ENCODE measurements around the gene ALAD.
"Not testable (repeated sequence)": the region's sequence is repeated elsewhere in the genome, so short reads cannot be mapped to it uniquely, and the experiment has no call there.

Gene ALAD

DNA sequence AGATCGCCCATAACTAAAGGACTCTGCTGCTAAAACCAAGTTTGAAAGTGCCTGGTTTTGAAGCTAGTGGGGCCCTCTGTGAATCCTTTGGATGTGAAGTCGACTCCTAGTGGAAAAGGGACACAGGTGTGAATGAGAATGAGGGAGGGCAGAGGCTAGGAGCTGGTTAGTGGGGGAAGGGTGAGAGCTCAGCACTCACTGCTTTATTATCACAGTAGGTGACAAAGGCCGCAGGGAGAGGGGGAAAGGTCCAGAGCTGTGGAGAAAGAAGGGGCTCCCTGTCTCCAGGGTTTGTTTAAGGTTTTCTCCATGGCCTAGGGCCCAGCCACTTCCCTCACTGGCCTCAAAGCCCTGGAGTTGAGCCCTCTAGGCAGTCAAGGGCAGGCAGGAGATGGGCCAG is 27.8 kb downstream of the ALAD start:
- DNase-seq (ENCODE audit: low read depth), result no peak

DNA sequence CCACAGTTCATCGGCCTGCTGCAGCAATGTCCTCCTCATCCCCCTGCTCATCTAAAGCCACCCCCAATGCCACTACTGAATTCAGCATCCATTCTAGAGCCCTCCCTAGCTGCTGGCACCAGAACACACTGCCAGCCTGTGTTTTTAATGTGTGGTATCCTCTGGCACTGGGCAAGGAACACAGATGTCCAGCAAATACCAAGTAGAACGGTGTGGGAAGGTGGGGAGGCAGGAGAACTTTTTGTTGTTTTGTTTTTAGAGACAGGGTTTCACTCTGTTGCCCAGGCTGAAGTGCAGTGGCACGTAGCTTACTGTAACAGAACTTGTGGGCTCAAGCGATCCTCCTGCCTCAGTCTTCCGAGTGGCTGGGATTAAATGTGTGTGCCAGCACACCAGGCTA is 29.0 kb downstream of the ALAD start:
- no peak for DNase-seq (ENCODE audit: low read depth)

DNA sequence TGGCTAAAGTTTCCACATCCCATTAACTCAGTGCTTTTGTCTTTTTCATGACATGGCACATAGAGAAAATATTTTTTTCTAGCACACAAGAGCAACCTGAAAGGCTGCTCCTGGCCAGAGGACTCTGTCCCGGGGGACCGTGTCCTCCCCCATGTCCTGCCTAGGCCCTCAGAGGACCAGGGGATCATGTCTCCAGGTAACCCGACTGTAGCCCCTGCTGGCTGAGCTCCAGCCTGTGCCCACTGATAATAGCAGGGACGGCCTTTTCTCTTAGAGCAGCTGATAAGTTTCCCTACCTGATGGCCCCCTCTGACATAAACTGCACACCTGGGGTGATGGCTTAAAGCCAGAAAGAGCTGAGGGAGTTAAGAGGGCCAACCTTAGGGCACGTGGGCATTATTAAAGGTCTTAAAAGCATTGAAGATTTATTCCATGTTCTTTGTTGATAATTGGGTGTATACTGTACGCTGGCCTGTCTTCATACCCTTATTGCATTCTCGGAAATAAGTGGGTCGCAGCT is 30.2 kb downstream of the ALAD start:
- DNase-seq (ENCODE audit: low read depth), result no peak

DNA sequence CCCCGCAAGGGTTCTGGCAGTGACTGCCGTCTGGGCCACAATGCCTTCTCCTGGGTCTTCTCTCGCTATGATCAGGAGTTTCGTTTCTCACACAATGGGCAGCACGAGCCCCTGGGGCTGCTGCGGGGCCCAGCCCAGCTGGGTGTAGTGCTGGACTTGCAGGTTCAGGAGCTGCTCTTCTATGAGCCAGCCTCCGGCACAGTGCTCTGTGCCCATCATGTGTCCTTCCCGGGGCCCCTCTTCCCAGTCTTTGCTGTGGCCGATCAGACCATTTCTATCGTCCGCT is 31.3 kb downstream of the ALAD start:
- no peak for DNase-seq (ENCODE audit: low read depth)

GRCh38 chr9:113368982-113369854 is 31.9 kb downstream of the ALAD start:
- no peak for DNase-seq (ENCODE audit: low read depth)

DNA sequence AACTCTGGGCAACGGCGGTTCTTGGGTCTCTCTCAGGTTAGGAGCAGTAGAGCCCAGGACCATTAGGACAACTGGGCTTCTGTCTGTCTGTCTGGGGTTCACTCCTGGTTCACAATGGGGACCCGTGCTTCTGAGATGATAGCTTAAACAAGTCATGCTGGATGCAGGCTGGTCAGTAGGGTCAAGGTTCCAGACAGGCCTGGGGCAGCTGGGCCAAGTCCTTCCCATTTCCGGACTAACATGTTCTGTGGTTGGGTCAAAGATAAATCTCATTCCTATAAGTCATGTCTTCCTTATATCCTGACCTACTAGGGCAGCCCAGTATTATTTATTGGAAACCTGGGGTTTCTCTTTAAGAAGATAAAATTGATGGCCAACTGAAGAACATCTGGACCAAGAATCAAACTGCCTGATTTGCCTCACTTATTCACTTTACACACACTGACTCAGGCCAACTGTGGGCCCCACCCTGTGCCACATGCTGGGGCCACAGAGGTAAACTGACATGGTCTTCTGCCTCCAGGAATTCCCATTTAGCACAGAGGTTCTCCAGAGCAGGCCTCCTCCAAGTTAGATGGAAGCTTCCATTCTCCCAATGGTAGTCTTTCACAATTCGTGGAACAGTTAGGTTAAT is 32.6 kb downstream of the ALAD start:
- no peak for DNase-seq (ENCODE audit: low read depth)

DNA sequence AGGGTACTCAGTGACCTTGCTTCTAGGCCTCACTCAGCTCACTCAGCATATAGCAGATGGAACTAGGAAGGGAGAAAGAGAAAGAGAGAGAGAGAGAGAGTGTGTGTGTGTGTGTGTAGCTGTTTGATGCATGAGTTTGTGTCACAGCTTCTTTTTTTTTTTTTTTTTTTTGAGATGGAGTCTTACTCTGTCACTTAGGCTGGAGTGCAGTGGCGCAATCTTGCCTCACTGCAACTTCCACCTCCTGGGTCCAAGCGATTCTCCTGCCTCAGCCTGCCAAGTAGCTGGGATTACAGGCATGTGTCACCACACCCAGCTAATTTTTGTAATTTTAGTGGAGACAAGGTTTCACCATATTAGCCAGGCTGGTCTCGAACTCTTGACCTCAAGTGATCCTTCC is 35.4 kb downstream of the ALAD start:
- DNase-seq (ENCODE audit: low read depth), result not testable (repeated sequence)

DNA sequence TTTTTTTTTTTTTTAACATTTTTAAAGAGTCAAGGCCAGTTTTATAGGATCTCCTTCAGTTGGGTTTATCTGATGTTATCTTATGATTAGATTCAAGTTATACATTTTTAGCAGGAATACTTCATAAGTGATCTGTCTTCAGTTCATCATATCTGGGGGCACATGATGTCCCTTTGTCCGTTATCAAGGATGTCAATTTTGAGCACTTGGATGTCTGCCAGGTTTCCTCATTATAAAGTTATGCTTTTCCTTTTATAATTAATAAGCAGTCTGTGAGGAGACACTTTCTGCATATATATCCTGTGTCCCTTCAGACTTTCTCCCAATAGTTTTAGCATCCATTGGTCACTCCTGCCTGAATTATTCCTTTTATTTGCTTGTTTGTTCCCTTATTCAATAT is 36.1 kb downstream of the ALAD start:
- no peak for DNase-seq (ENCODE audit: low read depth)

DNA sequence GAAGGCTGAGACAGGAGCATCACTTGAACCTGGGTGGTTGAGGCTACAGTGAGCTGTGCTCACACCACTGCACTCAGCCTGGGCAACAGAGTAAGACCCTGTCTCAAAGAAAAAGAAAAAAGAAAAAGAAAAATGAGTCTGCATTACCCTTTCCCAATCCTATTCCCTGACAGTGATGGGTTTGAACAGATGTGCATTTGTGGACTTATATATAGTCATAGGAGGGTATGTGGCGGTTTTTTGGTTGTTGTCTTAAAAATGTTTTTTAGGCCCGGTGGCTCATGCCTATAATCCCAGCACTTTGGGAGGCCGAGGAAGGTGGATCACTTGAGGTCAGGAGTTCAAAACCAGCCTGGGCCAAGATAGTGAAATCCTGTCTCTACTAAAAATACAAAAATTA is 37.7 kb downstream of the ALAD start:
- DNase-seq (ENCODE audit: low read depth), result no peak

- DNase-seq (ENCODE audit: low read depth), result no peak
Observed at GRCh38 chr9:113361304-113362018, 39.6 kb downstream of the ALAD start.

GRCh38 chr9:113360242-113360842 is 40.7 kb downstream of the ALAD start:
- no peak for DNase-seq (ENCODE audit: low read depth)

DNA sequence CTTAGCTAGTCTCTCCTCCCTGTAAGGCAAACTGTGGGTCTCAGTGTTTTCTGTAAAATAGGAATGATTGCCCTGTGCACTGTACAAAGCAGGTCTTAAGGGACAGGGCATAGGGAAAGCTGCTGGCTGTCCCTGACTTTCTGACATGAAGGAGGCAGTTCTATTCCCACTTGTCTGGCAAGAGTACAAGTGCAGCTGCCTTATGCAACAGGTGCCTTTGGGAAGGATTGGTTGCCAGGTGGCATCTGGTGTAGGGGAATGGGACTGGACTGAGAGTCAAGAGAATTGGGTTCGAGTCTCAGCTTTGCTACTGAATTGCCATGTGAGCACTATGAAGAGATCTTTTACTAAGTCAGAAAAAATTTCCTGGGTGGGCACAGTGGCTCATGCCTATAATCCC is 41.7 kb downstream of the ALAD start:
- DNase-seq (ENCODE audit: low read depth), result no peak

GRCh38 chr9:113356686-113357292 is 44.3 kb downstream of the ALAD start:
- no peak for DNase-seq (ENCODE audit: low read depth)

GRCh38 chr9:113355040-113355596 is 46.0 kb downstream of the ALAD start:
- DNase-seq (ENCODE audit: low read depth), result no peak

GRCh38 chr9:113352411-113352810 is 48.7 kb downstream of the ALAD start:
- DNase-seq (ENCODE audit: low read depth), result no peak

- DNase-seq (ENCODE audit: low read depth), result no peak
Observed at GRCh38 chr9:113352006-113352405, 49.1 kb downstream of the ALAD start.

GRCh38 chr9:113350937-113351336 is 50.1 kb downstream of the ALAD start:
- DNase-seq (ENCODE audit: low read depth), result no peak

DNA sequence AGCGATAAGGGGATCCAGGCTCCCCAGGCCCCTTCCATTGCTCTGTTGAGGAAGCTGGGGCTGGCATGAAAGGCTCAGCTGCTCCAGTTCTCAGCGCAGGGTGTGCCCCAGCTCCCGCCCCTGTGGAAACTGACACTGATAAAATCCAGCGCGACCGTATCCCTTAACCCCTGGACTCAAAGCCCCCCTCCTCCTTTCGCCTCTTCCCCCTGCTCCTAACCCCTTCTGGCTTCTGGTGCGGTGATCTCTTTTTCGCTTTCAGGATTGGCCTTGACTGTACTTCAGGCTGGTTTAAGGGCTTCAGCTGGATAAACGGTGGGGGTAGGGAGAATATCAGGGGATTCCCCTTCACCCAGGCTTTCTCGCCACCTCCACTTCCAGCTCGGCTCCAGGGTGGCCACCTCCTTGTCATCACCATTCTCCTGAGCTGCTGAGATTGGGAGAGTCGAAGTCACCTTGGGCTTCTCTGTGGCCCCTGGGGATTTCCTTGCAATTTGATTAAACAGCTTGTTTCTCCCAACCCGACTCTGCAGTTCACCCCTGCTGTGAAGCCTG is 50.9 kb downstream of the ALAD start:
- no peak for DNase-seq (ENCODE audit: low read depth)

DNA sequence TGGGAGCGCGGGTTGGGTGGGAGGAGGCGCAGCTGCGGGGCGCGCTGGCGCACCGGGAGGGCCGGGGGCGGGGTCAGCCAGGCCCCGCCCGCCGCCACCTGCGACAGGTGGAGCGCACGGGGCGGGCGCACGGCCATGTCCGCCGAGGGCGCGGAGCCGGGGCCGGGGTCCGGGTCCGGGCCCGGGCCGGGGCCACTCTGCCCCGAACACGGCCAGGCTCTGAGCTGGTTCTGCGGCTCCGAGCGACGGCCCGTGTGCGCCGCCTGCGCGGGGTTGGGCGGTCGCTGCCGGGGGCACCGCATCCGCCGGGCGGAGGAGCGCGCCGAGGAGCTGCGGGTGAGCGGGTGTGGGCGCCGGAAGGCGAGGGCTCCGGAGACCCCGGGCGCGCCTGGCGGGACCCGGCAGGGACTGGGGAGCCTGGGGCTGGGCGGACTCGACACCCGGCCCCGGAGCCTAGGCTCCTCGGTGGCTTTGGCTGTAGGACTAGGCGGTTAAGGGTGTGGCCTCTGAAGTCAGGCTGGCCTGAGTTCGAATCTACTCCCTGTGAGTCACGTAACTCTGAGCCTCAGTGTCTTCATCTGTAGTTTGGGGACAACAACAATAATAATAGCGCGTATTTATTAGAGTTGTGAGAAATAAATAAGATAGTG is 51.5 kb downstream of the ALAD start, which contains the start of gene BSPRY:
BSPRY (plus strand) TSS at position 97 of the 650 bp plus-strand sequence; CDS start at position 136, 39 bp downstream.
- no peak for DNase-seq (ENCODE audit: low read depth)

GRCh38 chr9:113349066-113349444 is 52.0 kb downstream of the ALAD start:
- DNase-seq (ENCODE audit: low read depth), result no peak

- DNase-seq (ENCODE audit: low read depth), result no peak
Observed at GRCh38 chr9:113348437-113348836, 52.6 kb downstream of the ALAD start.

All from activated T-helper 9 cell treated with anti-CD3 and anti-CD28 coated beads, Interleukin-2, amount 50 U/mL, for 16 hours (primary cell).